GM18508 (cell line): Measurements from ENCODE around the gene SEC14L5.
"Not testable (repeated sequence)": the region's sequence is repeated elsewhere in the genome, so short reads cannot be mapped to it uniquely, and the experiment has no call there.

Source experiments
- ATAC-seq: cut with Tn5 transposase; IDR thresholded peaks from one replicate; pipeline ENCODE4 v1.9.1; 2021; ENCODE audit warnings: moderate number of reproducible peaks; ENCODE audit not compliant: insufficient read depth, unreplicated experiment

Gene SEC14L5

GRCh38 chr16:4928227-4928626 is 29.9 kb upstream of the SEC14L5 start:
- no peak for ATAC-seq

GRCh38 chr16:4929619-4930018 is 28.5 kb upstream of the SEC14L5 start:
- ATAC-seq = not testable (repeated sequence)

GRCh38 chr16:4931381-4931780 is 26.7 kb upstream of the SEC14L5 start:
- ATAC-seq = no peak

- ATAC-seq = no peak
Measured at GRCh38 chr16:4933433-4933832, 24.7 kb upstream of the SEC14L5 start.

GRCh38 chr16:4933871-4934395 is 24.2 kb upstream of the SEC14L5 start:
- no peak for ATAC-seq

GRCh38 chr16:4934591-4934990 is 23.5 kb upstream of the SEC14L5 start:
- ATAC-seq = no peak

- ATAC-seq = no peak
Measured at GRCh38 chr16:4935241-4935855, 22.8 kb upstream of the SEC14L5 start.

GRCh38 chr16:4936181-4936990 is 21.7 kb upstream of the SEC14L5 start:
- ATAC-seq = no peak

GRCh38 chr16:4936991-4937781 is 20.9 kb upstream of the SEC14L5 start, which contains the start of gene PPL:
TSS of gene PPL (minus strand) at chr16:4937148. CDS start at chr16:4937045, 103 bp downstream.
- no peak for ATAC-seq

GRCh38 chr16:4937782-4938682 is 20.1 kb upstream of the SEC14L5 start:
- ATAC-seq = no peak

GRCh38 chr16:4938683-4939030 is 19.5 kb upstream of the SEC14L5 start:
- no peak for ATAC-seq

GRCh38 chr16:4940719-4941118 is 17.4 kb upstream of the SEC14L5 start:
- ATAC-seq = no peak

GRCh38 chr16:4942481-4942880 is 15.6 kb upstream of the SEC14L5 start:
- ATAC-seq = no peak

- no peak for ATAC-seq
Measured at GRCh38 chr16:4944333-4945281, 13.5 kb upstream of the SEC14L5 start.

GRCh38 chr16:4945560-4946502 is 12.3 kb upstream of the SEC14L5 start:
- ATAC-seq = no peak

- no peak for ATAC-seq
Measured at GRCh38 chr16:4946917-4947316, 11.2 kb upstream of the SEC14L5 start.

GRCh38 chr16:4947722-4948503 is 10.2 kb upstream of the SEC14L5 start:
- ATAC-seq = no peak
